A549 (cell line): Measurements from ENCODE around the gene DLG1. TPM values are rescaled to one million over a fixed set of nuclear protein-coding genes. Genes with fewer than 3 reads are reported as not detected.

ENCODE experiments used
- ATAC-seq, 2 experiments: fragments of 200-7000 bp in 1 of 2; fragments of >200 bp in 1 of 2; cut with Nextera tagmentation in 1 of 2; cut with Tn5 transposase in 1 of 2; 3 replicates each; pipeline versions ENCODE4 v1.8.0 to v1.9.1; 2018 to 2020; ENCODE audit warnings: mild to moderate bottlenecking in 1 of 2, moderate library complexity in 1 of 2
- CTCF ChIA-PET: fragments of 300-600 bp; sonication (Branson Sonifier 250); formaldehyde crosslinking; extraction: SDS; loops from one replicate; lab custom pipeline; 2021; ENCODE audit warnings: antibody characterized with exemption, inconsistent platforms; lab: Yijun Ruan, JAX
- POLR2A ChIA-PET: fragments of 350-600 bp; formaldehyde crosslinking; extraction: SDS; loops from one replicate; lab custom pipeline; 2021; ENCODE audit warnings: antibody characterized with exemption, inconsistent platforms; lab: Yijun Ruan, JAX
- DNase-seq, 2 experiments: peaks; one replicate each; pipeline versions ENCODE4 v3.0.0 to v3.0.0-alpha.2; 2011 to 2016; ENCODE audit warnings: low read depth in 1 of 2, low spot score in 1 of 2
- FAIRE-seq: peaks from 2 replicates; lab custom pipeline; 2011; peaks lifted over from hg19 to GRCh38; lab: Jason Lieb, UNC
- H3K27ac ChIP-seq, 2 experiments: fragments of >200 bp; sonication (Bioruptor Twin); formaldehyde crosslinking; 3 replicates each; pipeline ENCODE4 v1.5.1; 2016 to 2017
- H3K4me1 ChIP-seq: fragments of >200 bp; sonication (Bioruptor Twin); formaldehyde crosslinking; 3 replicates; pipeline ENCODE4 v1.6.1; 2016
- H3K4me2 ChIP-seq: fragments of >200 bp; sonication (Bioruptor Twin); formaldehyde crosslinking; 3 replicates; pipeline ENCODE4 v1.6.1; 2016
- H3K4me3 ChIP-seq: fragments of >200 bp; sonication (Bioruptor Twin); formaldehyde crosslinking; 3 replicates; pipeline ENCODE4 v1.5.1; 2016
- H3K9me3 ChIP-seq: fragments of >200 bp; sonication (Bioruptor Twin); formaldehyde crosslinking; 3 replicates; pipeline ENCODE4 v1.6.1; 2016
- CHD2 ChIP-seq: fragments of 150-350 bp; IDR thresholded peaks from 2 replicates; pipeline ENCODE4 v1.6.1; 2014; ENCODE audit warnings: low read length; ENCODE audit not compliant: partially characterized antibody
- CHD4 ChIP-seq: fragments of 200-600 bp; sonication (generic); IDR thresholded peaks from 2 replicates; pipeline ENCODE4 v1.6.1; 2016; ENCODE audit warnings: antibody characterized with exemption, mild to moderate bottlenecking, borderline replicate concordance
- EHF ChIP-seq: fragments of 250-450 bp; sonication (Bioruptor Pico); IDR thresholded peaks from 2 replicates; pipeline ENCODE4 v1.5.0; 2020; ENCODE audit warnings: mild to moderate bottlenecking
- ESRRA ChIP-seq: fragments of 150-350 bp; IDR thresholded peaks from 2 replicates; pipeline ENCODE4 v1.6.1; 2014; ENCODE audit warnings: mild to moderate bottlenecking, low read length, borderline replicate concordance
- HOXA7 ChIP-seq: fragments of 250-450 bp; sonication (Bioruptor Pico); IDR thresholded peaks from 2 replicates; pipeline ENCODE4 v1.5.0; 2020; ENCODE audit warnings: mild to moderate bottlenecking, moderate library complexity
- JUN ChIP-seq, 2 experiments: fragments of >200 bp; sonication (Bioruptor Twin); formaldehyde crosslinking; IDR thresholded peaks; 2 replicates in 1 of 2; 3 replicates in 1 of 2; pipeline ENCODE4 v1.6.1; 2016 to 2017
- JUNB ChIP-seq: fragments of >200 bp; sonication (Bioruptor Twin); formaldehyde crosslinking; IDR thresholded peaks from 2 replicates; pipeline ENCODE4 v1.6.1; 2016
- KDM1A ChIP-seq: fragments of 200-600 bp; sonication (generic); IDR thresholded peaks from 2 replicates; pipeline ENCODE4 v1.6.1; 2016; ENCODE audit warnings: low read depth, mild to moderate bottlenecking
- MAFK ChIP-seq: fragments of 450-650 bp; IDR thresholded peaks from 2 replicates; pipeline ENCODE4 v1.6.1; 2014; ENCODE audit not compliant: partially characterized antibody
- MAZ ChIP-seq: fragments of 150-350 bp; IDR thresholded peaks from 2 replicates; pipeline ENCODE4 v1.6.1; 2014; ENCODE audit warnings: antibody characterized with exemption, low read depth, low read length, borderline replicate concordance
- NFE2L2 ChIP-seq: fragments of 150-350 bp; conservative IDR thresholded peaks from 2 replicates; pipeline ENCODE4 v1.6.1; 2014; ENCODE audit warnings: low read length
- NPAS2 ChIP-seq: fragments of 250-450 bp; sonication (Bioruptor Pico); IDR thresholded peaks from 2 replicates; pipeline ENCODE4 v1.8.0; 2022; ENCODE audit warnings: mild to moderate bottlenecking, moderate library complexity, borderline replicate concordance
- POLR2A ChIP-seq: IDR thresholded peaks from 2 replicates; pipeline ENCODE4 v1.6.1; 2012; ENCODE audit warnings: mild to moderate bottlenecking, low read length
- RCOR1 ChIP-seq: fragments of 150-350 bp; IDR thresholded peaks from 2 replicates; pipeline ENCODE4 v1.6.1; 2014; ENCODE audit warnings: antibody characterized with exemption, low read length, low read depth
- RNF2 ChIP-seq: fragments of 200-600 bp; sonication (generic); IDR thresholded peaks from 2 replicates; pipeline ENCODE4 v1.6.1; 2016; ENCODE audit warnings: low read depth, mild to moderate bottlenecking, antibody characterized with exemption, moderate library complexity, borderline replicate concordance
- TFCP2L1 ChIP-seq: fragments of 250-450 bp; sonication (Bioruptor Pico); IDR thresholded peaks from 2 replicates; pipeline ENCODE4 v1.5.0; 2021; ENCODE audit warnings: mild to moderate bottlenecking
- TP53 ChIP-seq: fragments of 250-450 bp; sonication (Bioruptor Pico); IDR thresholded peaks from 2 replicates; pipeline ENCODE4 v1.5.0; 2021; ENCODE audit warnings: mild to moderate bottlenecking, moderate library complexity
- ZC3H11A ChIP-seq: fragments of 450-650 bp; IDR thresholded peaks from 2 replicates; pipeline ENCODE4 v1.6.1; 2014; ENCODE audit warnings: antibody characterized with exemption, mild to moderate bottlenecking
- ZFP36 ChIP-seq: fragments of 450-650 bp; IDR thresholded peaks from 2 replicates; pipeline ENCODE4 v1.6.1; 2014; ENCODE audit warnings: borderline replicate concordance; ENCODE audit not compliant: partially characterized antibody
- ZNF302 ChIP-seq: fragments of 250-450 bp; sonication (Bioruptor Pico); IDR thresholded peaks from 2 replicates; pipeline ENCODE4 v1.9.0; 2021; ENCODE audit warnings: inconsistent platforms, mild to moderate bottlenecking, moderate library complexity
- ZSCAN20 ChIP-seq: fragments of 250-450 bp; sonication (Bioruptor Pico); IDR thresholded peaks from 2 replicates; pipeline ENCODE4 v1.8.0; 2022; ENCODE audit warnings: mild to moderate bottlenecking, moderate library complexity
- WGBS: methylation state at CpG from one replicate; pipeline ENCODE4 v1.1.6; 2017; ENCODE audit errors: missing lambda C conversion rate; 5-methylcytosine and 5-hydroxymethylcytosine counted together
- polyA plus RNA-seq, 4 experiments: library from polyadenylated mRNA; depleted of rRNA in 3 of 4; stranded (reverse); fragments of >200 nt; fragmentation: RNase III in 1 of 4; extraction: RNeasy Plus Mini Kit Qiagen cat#74134 plus additional on column Dnase treatment in 1 of 4; gene quantifications; 2 replicates in 3 of 4; 3 replicates in 1 of 4; pipeline ENCODE4 v1.2.3, GENCODE V29; 2011 to 2017
- TF ChIP-seq, protein P1 (sequence below): IDR thresholded peaks from 2 replicates; pipeline ENCODE4 v1.6.1; 2012; ENCODE audit warnings: low read depth, borderline replicate concordance
- TF ChIP-seq, protein P2 (sequence below): fragments of >200 bp; sonication (Bioruptor Twin); formaldehyde crosslinking; IDR thresholded peaks from 3 replicates; pipeline ENCODE4 v1.5.1; 2016
- TF ChIP-seq, protein P3 (sequence below): fragments of 250-450 bp; sonication (Bioruptor Pico); IDR thresholded peaks from 2 replicates; pipeline ENCODE4 v1.5.0; 2021; ENCODE audit warnings: mild to moderate bottlenecking, moderate library complexity, borderline replicate concordance
- TF ChIP-seq, protein P4 (sequence below): fragments of >200 bp; sonication (Bioruptor Twin); formaldehyde crosslinking; IDR thresholded peaks from 2 replicates; pipeline ENCODE4 v1.6.1; 2016

DLG1 gene
- polyA plus RNA-seq, 2 of the 4 experiments (the other 2 are of a cell fraction): 27.0 to 33.9 TPM

DNA sequence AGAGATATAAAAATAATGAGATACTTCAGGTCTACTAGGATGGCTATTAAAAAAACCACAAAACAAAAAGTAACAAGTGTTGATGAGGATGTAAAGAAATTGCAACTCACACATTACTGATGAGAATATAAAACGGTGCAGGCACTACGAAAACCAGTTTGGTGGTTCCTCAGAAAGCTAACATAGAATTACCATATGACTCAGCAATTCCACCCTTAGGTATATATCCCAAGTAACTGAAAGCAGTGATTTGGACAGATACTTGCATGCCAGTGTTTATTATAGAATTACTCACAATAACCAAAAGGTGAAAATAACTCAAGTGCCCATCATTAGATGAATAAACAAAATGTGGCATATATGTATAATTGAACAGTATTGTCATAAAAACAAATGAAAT, 181.3 kb downstream of the DLG1 start:
- CTCF ChIA-PET: interaction anchor here (0.6 kb wide), 1 partner anchor 34 kb away, joined by 3 read pairs; no protein-coding TSS in a partner anchor
- peak in 1 of 2 experiments; percentile 18 for DNase-seq
- TF ChIP-seq ZNF302 (CRISPR knock-in tag) (no peak), TP53 (no peak), HOXA7 (CRISPR knock-in tag) (no peak), ZC3H11A (no peak), NFE2L2 (peak; percentile 64), ZSCAN20 (CRISPR knock-in tag) (no peak), TFCP2L1 (CRISPR knock-in tag) (no peak), CHD4 (no peak), ESRRA (no peak), MAZ (no peak), NPAS2 (no peak), KDM1A (no peak), RNF2 (no peak), MAFK (peak; percentile 92)
- TF ChIP-seq, protein P1, sequence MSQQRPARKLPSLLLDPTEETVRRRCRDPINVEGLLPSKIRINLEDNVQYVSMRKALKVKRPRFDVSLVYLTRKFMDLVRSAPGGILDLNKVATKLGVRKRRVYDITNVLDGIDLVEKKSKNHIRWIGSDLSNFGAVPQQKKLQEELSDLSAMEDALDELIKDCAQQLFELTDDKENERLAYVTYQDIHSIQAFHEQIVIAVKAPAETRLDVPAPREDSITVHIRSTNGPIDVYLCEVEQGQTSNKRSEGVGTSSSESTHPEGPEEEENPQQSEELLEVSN: no peak
- TF ChIP-seq, protein P2, sequence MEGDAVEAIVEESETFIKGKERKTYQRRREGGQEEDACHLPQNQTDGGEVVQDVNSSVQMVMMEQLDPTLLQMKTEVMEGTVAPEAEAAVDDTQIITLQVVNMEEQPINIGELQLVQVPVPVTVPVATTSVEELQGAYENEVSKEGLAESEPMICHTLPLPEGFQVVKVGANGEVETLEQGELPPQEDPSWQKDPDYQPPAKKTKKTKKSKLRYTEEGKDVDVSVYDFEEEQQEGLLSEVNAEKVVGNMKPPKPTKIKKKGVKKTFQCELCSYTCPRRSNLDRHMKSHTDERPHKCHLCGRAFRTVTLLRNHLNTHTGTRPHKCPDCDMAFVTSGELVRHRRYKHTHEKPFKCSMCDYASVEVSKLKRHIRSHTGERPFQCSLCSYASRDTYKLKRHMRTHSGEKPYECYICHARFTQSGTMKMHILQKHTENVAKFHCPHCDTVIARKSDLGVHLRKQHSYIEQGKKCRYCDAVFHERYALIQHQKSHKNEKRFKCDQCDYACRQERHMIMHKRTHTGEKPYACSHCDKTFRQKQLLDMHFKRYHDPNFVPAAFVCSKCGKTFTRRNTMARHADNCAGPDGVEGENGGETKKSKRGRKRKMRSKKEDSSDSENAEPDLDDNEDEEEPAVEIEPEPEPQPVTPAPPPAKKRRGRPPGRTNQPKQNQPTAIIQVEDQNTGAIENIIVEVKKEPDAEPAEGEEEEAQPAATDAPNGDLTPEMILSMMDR: no peak
- H3K27ac ChIP-seq: peak overlapping the region; percentile 38 to 64; a peak in 5 of 6 replicates
- WGBS: 43% methylated on average over 2 of the region's 2 CpGs
- no peak for FAIRE-seq
- no peak overlapping the region for H3K4me3 ChIP-seq
- peaks cover 19% of the 10 kb centered on the region for H3K4me1 ChIP-seq
- H3K9me3 ChIP-seq: no peaks in the 10 kb centered on the region
- H3K4me2 ChIP-seq: peak overlapping the region; percentile 34; the same call in 2 of the 3 replicates
- POLR2A ChIA-PET: no interaction called here
- ATAC-seq: no peak; a peak in 1 of 6 replicates

DNA sequence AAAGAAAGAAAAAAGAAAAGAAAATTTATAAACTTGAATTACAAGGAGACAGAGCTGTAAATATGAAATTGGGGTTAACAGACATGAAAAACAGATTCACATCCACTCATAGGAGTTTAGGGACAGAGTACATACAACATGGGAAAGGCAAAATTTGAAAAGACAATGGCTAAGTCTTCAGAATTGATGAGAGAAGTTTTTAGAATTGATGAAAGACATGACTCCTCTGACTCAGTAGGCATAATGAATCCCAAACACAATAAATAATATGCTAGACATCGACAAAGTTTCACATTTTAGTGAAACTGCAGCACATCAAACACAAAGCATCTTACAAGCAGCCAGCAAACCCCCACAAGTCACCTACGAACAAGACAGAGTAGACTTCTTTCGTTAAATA, 184.4 kb downstream of the DLG1 start:
- CTCF ChIA-PET: no interaction called here

DNA sequence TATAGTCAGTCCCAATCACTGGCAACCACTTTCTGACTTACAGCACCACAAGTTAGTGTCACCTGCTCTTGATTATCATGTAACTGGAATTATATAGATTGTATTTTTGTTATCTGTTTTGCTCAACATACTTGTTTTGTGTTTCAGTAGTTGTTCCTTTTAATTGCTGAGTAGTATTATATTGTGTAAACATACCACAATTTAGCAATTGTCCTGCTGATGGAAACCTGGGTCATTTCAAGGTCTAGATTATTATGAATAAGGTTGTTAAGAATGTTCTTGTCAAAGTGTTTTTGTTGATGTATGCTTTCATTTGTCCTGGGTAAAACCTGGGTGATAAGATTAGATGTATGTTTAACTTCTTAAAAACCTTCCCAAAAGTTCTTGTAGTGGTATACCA, 186.7 kb downstream of the DLG1 start:
- no peak overlapping the region for H3K4me3 ChIP-seq
- ChIA-PET POLR2A (no interaction called here), CTCF (no interaction called here)
- no peak for FAIRE-seq
- DNase-seq: no peak
- H3K9me3 ChIP-seq: no peaks in the 10 kb centered on the region
- no peak overlapping the region for H3K27ac ChIP-seq
- ATAC-seq: no peak
- TF ChIP-seq ZFP36: no peak
- TF ChIP-seq ZSCAN20 (CRISPR knock-in tag): no peak
- no peak for TF ChIP-seq RCOR1
- no peak for TF ChIP-seq ZC3H11A
- TF ChIP-seq, protein P3, sequence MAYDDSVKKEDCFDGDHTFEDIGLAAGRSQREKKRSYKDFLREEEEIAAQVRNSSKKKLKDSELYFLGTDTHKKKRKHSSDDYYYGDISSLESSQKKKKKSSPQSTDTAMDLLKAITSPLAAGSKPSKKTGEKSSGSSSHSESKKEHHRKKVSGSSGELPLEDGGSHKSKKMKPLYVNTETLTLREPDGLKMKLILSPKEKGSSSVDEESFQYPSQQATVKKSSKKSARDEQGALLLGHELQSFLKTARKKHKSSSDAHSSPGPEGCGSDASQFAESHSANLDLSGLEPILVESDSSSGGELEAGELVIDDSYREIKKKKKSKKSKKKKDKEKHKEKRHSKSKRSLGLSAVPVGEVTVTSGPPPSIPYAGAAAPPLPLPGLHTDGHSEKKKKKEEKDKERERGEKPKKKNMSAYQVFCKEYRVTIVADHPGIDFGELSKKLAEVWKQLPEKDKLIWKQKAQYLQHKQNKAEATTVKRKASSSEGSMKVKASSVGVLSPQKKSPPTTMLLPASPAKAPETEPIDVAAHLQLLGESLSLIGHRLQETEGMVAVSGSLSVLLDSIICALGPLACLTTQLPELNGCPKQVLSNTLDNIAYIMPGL: no peak
- TF ChIP-seq CHD2: no peak
- TF ChIP-seq JUNB: no peak
- H3K4me1 ChIP-seq: peaks cover 5% of the 10 kb centered on the region; the same call in 2 of the 3 replicates
- H3K4me2 ChIP-seq: no peak overlapping the region

More for the DNA sequence above, 184.4 kb downstream of the DLG1 start:
- no peaks in the 10 kb centered on the region for H3K9me3 ChIP-seq
- POLR2A ChIA-PET: no interaction called here
- no peak overlapping the region for H3K4me2 ChIP-seq
- H3K4me1 ChIP-seq: peaks cover 19% of the 10 kb centered on the region
- DNase-seq (no peak), ATAC-seq (no peak), FAIRE-seq (no peak)
- 78% methylated on average over 3 of the region's 3 CpGs for WGBS
- H3K27ac ChIP-seq: no peak overlapping the region
- TF ChIP-seq JUN (IDR thresholded peaks at IDR 0.05) (no peak), POLR2A (no peak), EHF (no peak)
- TF ChIP-seq, protein P4, sequence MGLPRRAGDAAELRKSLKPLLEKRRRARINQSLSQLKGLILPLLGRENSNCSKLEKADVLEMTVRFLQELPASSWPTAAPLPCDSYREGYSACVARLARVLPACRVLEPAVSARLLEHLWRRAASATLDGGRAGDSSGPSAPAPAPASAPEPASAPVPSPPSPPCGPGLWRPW: no peak
- no peak overlapping the region for H3K4me3 ChIP-seq
